Measurements from ENCODE around the gene SSR4. TPM values are rescaled to one million over a fixed set of nuclear protein-coding genes. Genes with fewer than 3 reads are reported as not detected.

Gene SSR4
- total and polyA plus RNA-seq, 4 donors: 182 to 633 (median 292) TPM

- peaks cover 0 to 3% of the 10 kb centered on the region in 2 donors for H3K36me3 ChIP-seq (ENCODE audit: control insufficient read depth in 1 of 2, insufficient read depth in 2 of 2, low read length in 1 of 2)
These were observed 7.8 kb upstream of the SSR4 start for GRCh38 chrX:153786669-153787068.

GRCh38 chrX:153789654-153790053 lies 4.8 kb upstream of the SSR4 start:
- H3K27ac ChIP-seq (ENCODE audit: low read depth in 1 of 2, low read length in 2 of 2): no peak overlapping the region
- no peak for ATAC-seq (ENCODE audit: low FRiP score)
- DNase-seq: no peak
- 90 to 95% methylated on average over 12 of the region's 12 CpGs for WGBS, 2 donors
- no peak overlapping the region for H3K4me3 ChIP-seq (ENCODE audit: low read length in 2 of 2)
- H3K36me3 ChIP-seq (ENCODE audit: control insufficient read depth in 1 of 2, insufficient read depth in 2 of 2, low read length in 1 of 2): peaks cover 0 to 3% of the 10 kb centered on the region in 2 donors
- no peaks in the 10 kb centered on the region for H3K27me3 ChIP-seq (ENCODE audit: control insufficient read depth in 1 of 2, insufficient read depth in 2 of 2, low read length in 1 of 2)
- intact Hi-C loops (cut with DNase I): no loop called here
- no peaks in the 10 kb centered on the region for H3K4me1 ChIP-seq (ENCODE audit: control insufficient read depth in 1 of 2, insufficient read depth in 2 of 2, low read length in 2 of 2)
- no peaks in the 10 kb centered on the region for H3K9me3 ChIP-seq (ENCODE audit: control insufficient read depth, low read length)

More at GRCh38 chrX:153786669-153787068, 7.8 kb upstream of the SSR4 start:
- no peaks in the 10 kb centered on the region for H3K27me3 ChIP-seq (ENCODE audit: control insufficient read depth in 1 of 2, insufficient read depth in 2 of 2, low read length in 1 of 2)
- H3K27ac ChIP-seq (ENCODE audit: low read depth in 1 of 2, low read length in 2 of 2): no peak overlapping the region
- no peak for ATAC-seq (ENCODE audit: low FRiP score)
- no peaks in the 10 kb centered on the region for H3K9me3 ChIP-seq (ENCODE audit: control insufficient read depth, low read length)
- DNase-seq: no peak
- no peak overlapping the region for H3K4me3 ChIP-seq (ENCODE audit: low read length in 2 of 2)
- intact Hi-C loops (cut with DNase I): no loop called here
- WGBS, 2 donors: 70 to 84% methylated on average over 15 of the region's 15 CpGs
- no peaks in the 10 kb centered on the region for H3K4me1 ChIP-seq (ENCODE audit: control insufficient read depth in 1 of 2, insufficient read depth in 2 of 2, low read length in 2 of 2)

- no peak for DNase-seq
- Histone ChIP-seq H3K4me1 (ENCODE audit: control insufficient read depth in 1 of 2, insufficient read depth in 2 of 2, low read length in 2 of 2) (no peaks in the 10 kb centered on the region), H3K36me3 (ENCODE audit: control insufficient read depth in 1 of 2, insufficient read depth in 2 of 2, low read length in 1 of 2) (no peaks in the 10 kb centered on the region), H3K4me3 (ENCODE audit: low read length in 2 of 2) (no peak overlapping the region), H3K27me3 (ENCODE audit: control insufficient read depth in 1 of 2, insufficient read depth in 2 of 2, low read length in 1 of 2) (no peaks in the 10 kb centered on the region), H3K9me3 (ENCODE audit: control insufficient read depth, low read length) (no peaks in the 10 kb centered on the region), H3K27ac (ENCODE audit: low read depth in 1 of 2, low read length in 2 of 2) (no peak overlapping the region)
- ATAC-seq (ENCODE audit: low FRiP score): no peak
- intact Hi-C loops (cut with DNase I): no loop called here
- WGBS, 2 donors: 80 to 86% methylated on average over 17 of the region's 17 CpGs
These were observed 3.2 kb upstream of the SSR4 start for GRCh38 chrX:153791104-153791852.

GRCh38 chrX:153792368-153792767 lies 2.1 kb upstream of the SSR4 start:
- no peak for ATAC-seq (ENCODE audit: low FRiP score)
- no peak overlapping the region for H3K27ac ChIP-seq (ENCODE audit: low read depth in 1 of 2, low read length in 2 of 2)

GRCh38 chrX:153793291-153793690 lies 1.2 kb upstream of the SSR4 start:
- Histone ChIP-seq H3K27ac (ENCODE audit: low read depth in 1 of 2, low read length in 2 of 2) (no peak overlapping the region), H3K4me1 (ENCODE audit: control insufficient read depth in 1 of 2, insufficient read depth in 2 of 2, low read length in 2 of 2) (no peaks in the 10 kb centered on the region), H3K27me3 (ENCODE audit: control insufficient read depth in 1 of 2, insufficient read depth in 2 of 2, low read length in 1 of 2) (no peaks in the 10 kb centered on the region), H3K36me3 (ENCODE audit: control insufficient read depth in 1 of 2, insufficient read depth in 2 of 2, low read length in 1 of 2) (peaks cover 0 to 1% of the 10 kb centered on the region in 2 donors), H3K4me3 (ENCODE audit: low read length in 2 of 2) (peak overlapping the region; percentile 15 to 50), H3K9me3 (ENCODE audit: control insufficient read depth, low read length) (no peaks in the 10 kb centered on the region)
- intact Hi-C loops (cut with DNase I): no loop called here
- DNase-seq: no peak
- no peak for ATAC-seq (ENCODE audit: low FRiP score)
- 6 to 30% methylated on average over 7 of the region's 7 CpGs for WGBS, 2 donors

More at GRCh38 chrX:153792368-153792767, 2.1 kb upstream of the SSR4 start:
- Histone ChIP-seq H3K27me3 (ENCODE audit: control insufficient read depth in 1 of 2, insufficient read depth in 2 of 2, low read length in 1 of 2) (no peaks in the 10 kb centered on the region), H3K9me3 (ENCODE audit: control insufficient read depth, low read length) (no peaks in the 10 kb centered on the region), H3K4me3 (ENCODE audit: low read length in 2 of 2) (no peak overlapping the region), H3K4me1 (ENCODE audit: control insufficient read depth in 1 of 2, insufficient read depth in 2 of 2, low read length in 2 of 2) (no peaks in the 10 kb centered on the region), H3K36me3 (ENCODE audit: control insufficient read depth in 1 of 2, insufficient read depth in 2 of 2, low read length in 1 of 2) (no peaks in the 10 kb centered on the region)
- DNase-seq: no peak
- 81 to 89% methylated on average over 6 of the region's 6 CpGs for WGBS, 2 donors
- intact Hi-C loops (cut with DNase I): no loop called here

- Histone ChIP-seq H3K4me1 (ENCODE audit: control insufficient read depth in 1 of 2, insufficient read depth in 2 of 2, low read length in 2 of 2) (no peaks in the 10 kb centered on the region), H3K27ac (ENCODE audit: low read depth in 1 of 2, low read length in 2 of 2) (peak overlapping the region in 1 of 2 donors; percentile 55)
- intact Hi-C loops (cut with DNase I): no loop called here
These were observed 689 bp downstream of the SSR4 start for GRCh38 chrX:153794897-153795816.

GRCh38 chrX:153797415-153798015 lies 3.0 kb downstream of the SSR4 start:
- intact Hi-C loops (cut with DNase I): no loop called here
- H3K27me3 ChIP-seq (ENCODE audit: control insufficient read depth in 1 of 2, insufficient read depth in 2 of 2, low read length in 1 of 2): no peaks in the 10 kb centered on the region
- ATAC-seq (ENCODE audit: low FRiP score): no peak
- peaks cover 0 to 3% of the 10 kb centered on the region in 2 donors for H3K36me3 ChIP-seq (ENCODE audit: control insufficient read depth in 1 of 2, insufficient read depth in 2 of 2, low read length in 1 of 2)
- DNase-seq: no peak
- H3K27ac ChIP-seq (ENCODE audit: low read depth in 1 of 2, low read length in 2 of 2): no peak overlapping the region
- no peak overlapping the region for H3K4me3 ChIP-seq (ENCODE audit: low read length in 2 of 2)
- no peaks in the 10 kb centered on the region for H3K9me3 ChIP-seq (ENCODE audit: control insufficient read depth, low read length)
- 88 to 92% methylated on average over 14 to 15 of the region's 15 CpGs for WGBS, 2 donors
- no peaks in the 10 kb centered on the region for H3K4me1 ChIP-seq (ENCODE audit: control insufficient read depth in 1 of 2, insufficient read depth in 2 of 2, low read length in 2 of 2)

More at GRCh38 chrX:153794897-153795816, 689 bp downstream of the SSR4 start:
- DNase-seq (no peak), ATAC-seq (ENCODE audit: low FRiP score) (no peak)
- no peaks in the 10 kb centered on the region for H3K27me3 ChIP-seq (ENCODE audit: control insufficient read depth in 1 of 2, insufficient read depth in 2 of 2, low read length in 1 of 2)
- peaks cover 0 to 3% of the 10 kb centered on the region in 2 donors for H3K36me3 ChIP-seq (ENCODE audit: control insufficient read depth in 1 of 2, insufficient read depth in 2 of 2, low read length in 1 of 2)
- H3K4me3 ChIP-seq (ENCODE audit: low read length in 2 of 2): peak overlapping the region; percentile 20 to 42
- WGBS, 2 donors: 3 to 40% methylated on average over 45 to 47 of the region's 47 CpGs
- H3K9me3 ChIP-seq (ENCODE audit: control insufficient read depth, low read length): no peaks in the 10 kb centered on the region

GRCh38 chrX:153799326-153799725 lies 4.9 kb downstream of the SSR4 start:
- 86 to 97% methylated on average over 5 of the region's 5 CpGs for WGBS, 2 donors
- H3K27me3 ChIP-seq (ENCODE audit: control insufficient read depth in 1 of 2, insufficient read depth in 2 of 2, low read length in 1 of 2): no peaks in the 10 kb centered on the region
- H3K9me3 ChIP-seq (ENCODE audit: control insufficient read depth, low read length): no peaks in the 10 kb centered on the region
- DNase-seq: no peak
- H3K4me3 ChIP-seq (ENCODE audit: low read length in 2 of 2): no peak overlapping the region
- intact Hi-C loops (cut with DNase I): no loop called here
- no peak overlapping the region for H3K27ac ChIP-seq (ENCODE audit: low read depth in 1 of 2, low read length in 2 of 2)
- ATAC-seq (ENCODE audit: low FRiP score): no peak
- peaks cover 0 to 3% of the 10 kb centered on the region in 2 donors for H3K36me3 ChIP-seq (ENCODE audit: control insufficient read depth in 1 of 2, insufficient read depth in 2 of 2, low read length in 1 of 2)
- no peaks in the 10 kb centered on the region for H3K4me1 ChIP-seq (ENCODE audit: control insufficient read depth in 1 of 2, insufficient read depth in 2 of 2, low read length in 2 of 2)

Measured in aorta (tissue), 5 donors.